K562 (cell line): ENCODE measurements around the gene ZNHIT2. TPM values are rescaled to one million over a fixed set of nuclear protein-coding genes. Genes with fewer than 3 reads are reported as not detected.

Experiments
- BMI1 ChIP-seq: fragments of 150-350 bp; IDR thresholded peaks from 2 replicates; pipeline ENCODE4 v1.6.1; 2014; ENCODE audit warnings: low read length
- CBX1 ChIP-seq: sonication (generic); IDR thresholded peaks from 2 replicates; pipeline ENCODE4 v1.6.1; 2016; ENCODE audit warnings: antibody characterized with exemption, low read depth, mild to moderate bottlenecking
- CEBPG ChIP-seq, 3 experiments: fragments of 200-800 bp in 1 of 3; sonication (Bioruptor generic) in 1 of 3; sonication (generic) in 1 of 3; formaldehyde crosslinking in 1 of 3; IDR thresholded peaks in 2 of 3; conservative IDR thresholded peaks in 1 of 3; 2 replicates each; pipeline versions ENCODE4 v1.6.1 to v1.8.0; 2016 to 2022; ENCODE audit warnings: missing compliant biosample characterization in 2 of 3, missing genetic modification characterization in 2 of 3, mild to moderate bottlenecking in 1 of 3, missing genetic modification reagents in 1 of 3
- CREB1 ChIP-seq, 2 experiments: sonication (generic) in 1 of 2; formaldehyde crosslinking in 1 of 2; IDR thresholded peaks; 2 replicates each; pipeline versions ENCODE4 v1.6.1 to v1.8.0; 2012 to 2022; ENCODE audit warnings: inconsistent platforms in 1 of 2, mild to moderate bottlenecking in 1 of 2, missing genetic modification reagents in 1 of 2, moderate library complexity in 1 of 2
- ETV1 ChIP-seq: fragments of 450-650 bp; conservative IDR thresholded peaks from 2 replicates; pipeline ENCODE4 v1.6.1; 2016; ENCODE audit warnings: missing genetic modification characterization, control low read depth, low read depth, missing compliant biosample characterization
- FOXK2 ChIP-seq, 2 experiments: fragments of 450-650 bp; IDR thresholded peaks in 1 of 2; conservative IDR thresholded peaks in 1 of 2; 2 replicates each; pipeline ENCODE4 v1.6.1; 2016; ENCODE audit warnings: low read depth in 2 of 2, mild to moderate bottlenecking in 1 of 2
- HCFC1 ChIP-seq: IDR thresholded peaks from 2 replicates; pipeline ENCODE4 v1.6.1; 2012; ENCODE audit warnings: low read depth, low read length, improper control_type of control experiment
- KDM1A ChIP-seq, 2 experiments: fragments of 450-650 bp; IDR thresholded peaks; 2 replicates each; pipeline ENCODE4 v1.6.1; 2016; ENCODE audit warnings: mild to moderate bottlenecking in 2 of 2
- OTX1 ChIP-seq: fragments of 450-650 bp; formaldehyde crosslinking; IDR thresholded peaks from 2 replicates; pipeline ENCODE4 v1.4.0; 2022; ENCODE audit warnings: mild to moderate bottlenecking
- SPI1 ChIP-seq: IDR thresholded peaks from 2 replicates; pipeline ENCODE4 v1.6.1; 2011; ENCODE audit warnings: low read depth, low read length, control low read depth, borderline replicate concordance
- STAG1 ChIP-seq: sonication (generic); formaldehyde crosslinking; IDR thresholded peaks from 2 replicates; pipeline ENCODE4 v1.5.0; 2020; ENCODE audit warnings: missing genetic modification reagents, borderline replicate concordance
- TAF1 ChIP-seq: IDR thresholded peaks from 2 replicates; pipeline ENCODE4 v1.6.1; 2011; ENCODE audit warnings: mild to moderate bottlenecking, low read length, moderate library complexity; ENCODE audit not compliant: insufficient read depth, control insufficient read depth, severe bottlenecking; ENCODE audit errors: extremely low read depth
- TAF15 ChIP-seq: fragments of 200-400 bp; formaldehyde crosslinking; IDR thresholded peaks from 2 replicates; pipeline ENCODE4 v1.6.1; 2017; ENCODE audit warnings: mild to moderate bottlenecking, low read depth, low read length, moderate library complexity
- TBL1XR1 ChIP-seq, 2 experiments: IDR thresholded peaks; 2 replicates each; pipeline ENCODE4 v1.6.1; 2012; ENCODE audit warnings: improper control_type of control experiment in 2 of 2, low read length in 2 of 2, mild to moderate bottlenecking in 1 of 2
- ZNF134 ChIP-seq: fragments of 250-450 bp; sonication (Bioruptor Pico); conservative IDR thresholded peaks from 2 replicates; pipeline ENCODE4 v1.4.0; 2020
- ZNF197 ChIP-seq: fragments of 200-800 bp; sonication (Bioruptor generic); IDR thresholded peaks from 2 replicates; pipeline ENCODE4 v1.6.1; 2016; ENCODE audit warnings: low read depth, missing genetic modification characterization, missing compliant biosample characterization
- ZNF583 ChIP-seq: fragments of 250-450 bp; sonication (Bioruptor Pico); IDR thresholded peaks from 2 replicates; pipeline ENCODE4 v1.4.0; 2020
- ZNF695 ChIP-seq: fragments of 450-650 bp; formaldehyde crosslinking; IDR thresholded peaks from 2 replicates; pipeline ENCODE4 v1.4.0; 2020; ENCODE audit warnings: mild to moderate bottlenecking, moderate library complexity
- polyA plus RNA-seq, 8 experiments: library from polyadenylated mRNA; depleted of rRNA in 4 of 8; stranded (reverse) in 5 of 8; unstranded in 3 of 8; fragments of >200 nt; fragmentation: Nextera tagmentation in 2 of 8; fragmentation: Illumina TruSeq in 1 of 8; extraction: Ambion mirVana in 2 of 8; extraction: Trizol in 1 of 8; gene quantifications; 2 replicates each; pipeline versions ENCODE4 v1.2.1 to v1.2.3, GENCODE V29; 2011 to 2014; ENCODE audit warnings: inconsistent platforms in 1 of 8, missing spikeins in 1 of 8
- total RNA-seq, 7 experiments: library from RNA; depleted of rRNA in 6 of 7; stranded (reverse); fragments of >200 nt in 6 of 7; fragmentation: Illumina TruSeq in 2 of 7; extraction: Trizol in 2 of 7; gene quantifications; 2 replicates each; pipeline versions ENCODE4 v1.2.1 to v1.2.3, GENCODE V29; 2011 to 2021; ENCODE audit warnings: low replicate concordance in 1 of 7
- TF ChIP-seq, protein P1 (sequence below): fragments of 250-450 bp; sonication (Bioruptor Pico); IDR thresholded peaks from 2 replicates; pipeline ENCODE4 v1.8.0; 2021; ENCODE audit warnings: borderline replicate concordance, mild to moderate bottlenecking, moderate library complexity; ENCODE audit not compliant: poor library complexity, severe bottlenecking
- TF ChIP-seq, protein P2 (sequence below), 3 experiments: fragments of 200-800 bp in 1 of 3; sonication (Bioruptor generic) in 1 of 3; sonication (generic) in 1 of 3; formaldehyde crosslinking in 1 of 3; IDR thresholded peaks; 2 replicates each; pipeline versions ENCODE4 v1.6.1 to v1.8.0; 2016 to 2022; ENCODE audit warnings: mild to moderate bottlenecking in 2 of 3, missing compliant biosample characterization in 2 of 3, missing genetic modification characterization in 2 of 3, missing genetic modification reagents in 1 of 3
- TF ChIP-seq, protein P3 (sequence below): fragments of 450-650 bp; formaldehyde crosslinking; IDR thresholded peaks from 2 replicates; pipeline ENCODE4 v1.4.0; 2020; ENCODE audit warnings: mild to moderate bottlenecking, moderate library complexity
- TF ChIP-seq, protein P4 (sequence below): fragments of 250-450 bp; sonication (Bioruptor Pico); IDR thresholded peaks from 2 replicates; pipeline ENCODE4 v1.5.0; 2021

The ZNHIT2 gene
- total and polyA plus RNA-seq, 9 of the 15 experiments (the other 6 are each of a cell fraction or from before 2014, with no cell fraction given), result 0.08 to 39.0 (median 2.5) TPM

DNA sequence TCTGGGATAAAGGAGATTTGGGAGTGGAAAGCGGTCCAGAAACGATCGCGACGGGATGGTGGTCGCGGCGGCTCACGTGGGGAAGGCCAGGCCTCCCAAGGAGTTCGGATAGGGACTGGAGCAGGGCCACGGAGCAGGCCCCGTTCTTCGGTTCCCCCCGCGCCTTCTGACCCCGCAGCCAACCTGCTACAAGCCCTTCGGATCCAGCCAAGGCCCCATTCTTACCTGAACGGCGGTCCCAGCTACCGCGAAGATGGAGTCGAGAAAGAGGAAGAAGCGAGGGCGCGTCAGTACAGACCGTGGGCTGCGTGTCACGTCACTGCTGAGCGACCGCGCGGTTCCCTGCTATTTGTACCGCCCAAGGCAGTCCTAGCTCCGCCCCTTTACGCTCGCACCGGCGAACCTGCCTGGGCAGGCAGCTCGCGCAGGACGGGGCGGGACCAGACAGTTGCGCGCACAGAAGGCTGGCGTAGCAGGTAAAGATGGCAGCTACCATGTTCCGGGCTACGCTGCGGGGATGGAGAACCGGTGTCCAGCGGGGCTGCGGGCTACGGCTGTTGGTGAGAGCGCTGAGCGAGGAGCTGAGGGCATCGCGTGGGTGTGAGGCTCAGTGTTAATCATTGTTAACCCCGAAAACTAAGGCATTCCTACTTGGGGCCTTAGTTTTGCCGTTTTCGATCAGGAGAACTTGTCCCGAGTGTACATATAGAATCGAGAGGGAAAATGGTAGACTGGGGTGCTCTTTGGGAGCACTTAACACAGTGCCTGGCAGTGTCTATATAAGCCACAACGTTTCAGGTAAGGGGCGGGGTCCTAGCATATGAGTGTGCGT, 4.6 kb upstream of the ZNHIT2 start, which contains the start of the genes FAU and MRPL49 (continued):
- TF ChIP-seq, protein P1, sequence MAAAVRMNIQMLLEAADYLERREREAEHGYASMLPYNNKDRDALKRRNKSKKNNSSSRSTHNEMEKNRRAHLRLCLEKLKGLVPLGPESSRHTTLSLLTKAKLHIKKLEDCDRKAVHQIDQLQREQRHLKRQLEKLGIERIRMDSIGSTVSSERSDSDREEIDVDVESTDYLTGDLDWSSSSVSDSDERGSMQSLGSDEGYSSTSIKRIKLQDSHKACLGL, result no peak
- TF ChIP-seq ZNF695 (CRISPR knock-in tag) (no peak), BMI1 (no peak), CREB1 (IDR thresholded peaks at IDR 0.05) (peak; percentile 98), CREB1 (CRISPR knock-in tag; IDR thresholded peaks at IDR 0.05) (peak; percentile 99), ZNF583 (no peak), TAF1 (peak; percentile 98), HCFC1 (peak; percentile 85), KDM1A (IDR thresholded peaks at IDR 0.05) (no peak), TBL1XR1 (IDR thresholded peaks at IDR 0.05; ENCODE audit: low read length in 2 of 2) (peak; percentile 25 to 77; a peak in 3 of 4 replicates), SPI1 (peak; percentile 75), TAF15 (no peak), ETV1 (no peak), STAG1 (CRISPR knock-in tag) (no peak), OTX1 (CRISPR knock-in tag) (no peak), CBX1 (peak; percentile 78), ZNF197 (CRISPR knock-in tag) (no peak), FOXK2 (conservative IDR thresholded peaks at IDR 0.05 in 1 of 2, IDR thresholded peaks at IDR 0.05 in 1 of 2; ENCODE audit: low read depth in 2 of 2) (peak; percentile 44 to 91; a peak in 3 of 4 replicates), ZNF134 (CRISPR knock-in tag) (no peak), CEBPG (CRISPR knock-in tag; IDR thresholded peaks at IDR 0.05) (no peak), CEBPG (tag; conservative IDR thresholded peaks at IDR 0.05 in 1 of 2, IDR thresholded peaks at IDR 0.05 in 1 of 2) (no peak)
- TF ChIP-seq, protein P2, sequence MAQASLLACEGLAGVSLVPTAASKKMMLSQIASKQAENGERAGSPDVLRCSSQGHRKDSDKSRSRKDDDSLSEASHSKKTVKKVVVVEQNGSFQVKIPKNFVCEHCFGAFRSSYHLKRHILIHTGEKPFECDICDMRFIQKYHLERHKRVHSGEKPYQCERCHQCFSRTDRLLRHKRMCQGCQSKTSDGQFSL (CRISPR knock-in tag; IDR thresholded peaks at IDR 0.05), result no peak
- TF ChIP-seq, protein P2 (tag; IDR thresholded peaks at IDR 0.05), result no peak
- TF ChIP-seq, protein P3, sequence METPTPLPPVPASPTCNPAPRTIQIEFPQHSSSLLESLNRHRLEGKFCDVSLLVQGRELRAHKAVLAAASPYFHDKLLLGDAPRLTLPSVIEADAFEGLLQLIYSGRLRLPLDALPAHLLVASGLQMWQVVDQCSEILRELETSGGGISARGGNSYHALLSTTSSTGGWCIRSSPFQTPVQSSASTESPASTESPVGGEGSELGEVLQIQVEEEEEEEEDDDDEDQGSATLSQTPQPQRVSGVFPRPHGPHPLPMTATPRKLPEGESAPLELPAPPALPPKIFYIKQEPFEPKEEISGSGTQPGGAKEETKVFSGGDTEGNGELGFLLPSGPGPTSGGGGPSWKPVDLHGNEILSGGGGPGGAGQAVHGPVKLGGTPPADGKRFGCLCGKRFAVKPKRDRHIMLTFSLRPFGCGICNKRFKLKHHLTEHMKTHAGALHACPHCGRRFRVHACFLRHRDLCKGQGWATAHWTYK (CRISPR knock-in tag), result no peak; the same call in 1 of the 2 replicates
- TF ChIP-seq, protein P4, sequence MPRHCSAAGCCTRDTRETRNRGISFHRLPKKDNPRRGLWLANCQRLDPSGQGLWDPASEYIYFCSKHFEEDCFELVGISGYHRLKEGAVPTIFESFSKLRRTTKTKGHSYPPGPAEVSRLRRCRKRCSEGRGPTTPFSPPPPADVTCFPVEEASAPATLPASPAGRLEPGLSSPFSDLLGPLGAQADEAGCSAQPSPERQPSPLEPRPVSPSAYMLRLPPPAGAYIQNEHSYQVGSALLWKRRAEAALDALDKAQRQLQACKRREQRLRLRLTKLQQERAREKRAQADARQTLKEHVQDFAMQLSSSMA (CRISPR knock-in tag), result no peak
